Measurements from ENCODE around the gene SAMD11.

SAMD11 gene

GRCh38 chr1:947958-948357 is 24.2 kb downstream of the SAMD11 start:
- no peak for DNase-seq

GRCh38 chr1:950268-950667 is 26.5 kb downstream of the SAMD11 start:
- no peak for DNase-seq

DNA sequence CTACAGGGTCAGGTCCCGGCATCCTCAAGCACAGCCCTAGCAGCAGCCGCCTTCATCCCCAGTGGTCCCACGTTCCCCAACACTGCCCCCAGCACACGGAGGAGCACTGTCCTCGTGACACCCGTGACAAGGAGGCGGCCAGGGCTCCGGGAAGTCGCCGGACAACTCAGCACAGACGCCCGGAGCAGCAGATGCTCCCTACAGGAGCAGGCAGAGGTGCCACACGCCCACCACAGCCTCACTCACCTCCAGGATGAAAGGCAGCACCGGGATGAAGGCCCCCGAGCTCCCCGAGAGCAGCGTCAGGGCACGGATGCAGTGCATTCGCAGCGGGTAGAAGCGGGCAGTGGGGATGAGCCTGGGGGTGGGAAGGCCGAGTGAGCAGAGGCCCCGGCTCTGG is 27.2 kb downstream of the SAMD11 start:
- DNase-seq: no peak

- DNase-seq: no peak
Observed at GRCh38 chr1:951364-951763, 27.6 kb downstream of the SAMD11 start.

- DNase-seq: no peak
Observed at GRCh38 chr1:952201-952600, 28.5 kb downstream of the SAMD11 start.

- no peak for DNase-seq
Observed at GRCh38 chr1:952603-953002, 28.9 kb downstream of the SAMD11 start.

GRCh38 chr1:953524-954320 is 30.0 kb downstream of the SAMD11 start:
- no peak for DNase-seq

GRCh38 chr1:954927-955326 is 31.2 kb downstream of the SAMD11 start:
- no peak for DNase-seq

GRCh38 chr1:955474-955873 is 31.8 kb downstream of the SAMD11 start:
- no peak for DNase-seq

- DNase-seq: no peak
Observed at GRCh38 chr1:956636-957035, 32.9 kb downstream of the SAMD11 start.

- peak; percentile 86 to 93 (median 92) for DNase-seq
Observed at GRCh38 chr1:958823-959730, 35.4 kb downstream of the SAMD11 start, which contains the start of gene NOC2L. TSS of gene NOC2L (minus strand) at chr1:959256. CDS start at chr1:959240, 16 bp downstream.

- DNase-seq: no peak
Observed at GRCh38 chr1:959731-960362, 36.1 kb downstream of the SAMD11 start.

GRCh38 chr1:960363-961131 is 36.8 kb downstream of the SAMD11 start, which contains the start of gene KLHL17:
TSS of gene KLHL17 (plus strand) at chr1:960584. CDS start at chr1:960694, 110 bp downstream.
- DNase-seq: peak; percentile 56 to 81 (median 71)

DNA sequence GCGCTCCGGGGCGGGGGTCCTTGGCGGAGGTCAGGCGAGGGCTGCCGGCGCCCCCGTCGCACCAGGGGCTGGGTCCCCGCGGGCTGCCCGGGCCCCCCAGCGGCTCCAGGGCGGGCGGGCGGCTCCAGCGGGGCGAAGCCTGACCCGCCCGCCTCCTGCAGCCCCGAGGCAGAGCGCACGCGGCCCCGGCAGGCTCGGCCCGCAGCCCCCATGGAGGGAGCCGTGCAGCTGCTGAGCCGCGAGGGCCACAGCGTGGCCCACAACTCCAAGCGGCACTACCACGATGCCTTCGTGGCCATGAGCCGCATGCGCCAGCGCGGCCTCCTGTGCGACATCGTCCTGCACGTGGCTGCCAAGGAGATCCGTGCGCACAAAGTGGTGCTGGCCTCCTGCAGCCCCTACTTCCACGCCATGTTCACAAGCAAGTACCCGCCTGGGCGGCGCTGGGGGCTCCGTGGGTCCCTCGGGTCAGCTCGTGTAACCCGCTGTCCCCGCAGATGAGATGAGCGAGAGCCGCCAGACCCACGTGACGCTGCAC is 37.5 kb downstream of the SAMD11 start:
- no peak for DNase-seq

- DNase-seq: no peak
Observed at GRCh38 chr1:962381-963300, 38.9 kb downstream of the SAMD11 start.

DNA sequence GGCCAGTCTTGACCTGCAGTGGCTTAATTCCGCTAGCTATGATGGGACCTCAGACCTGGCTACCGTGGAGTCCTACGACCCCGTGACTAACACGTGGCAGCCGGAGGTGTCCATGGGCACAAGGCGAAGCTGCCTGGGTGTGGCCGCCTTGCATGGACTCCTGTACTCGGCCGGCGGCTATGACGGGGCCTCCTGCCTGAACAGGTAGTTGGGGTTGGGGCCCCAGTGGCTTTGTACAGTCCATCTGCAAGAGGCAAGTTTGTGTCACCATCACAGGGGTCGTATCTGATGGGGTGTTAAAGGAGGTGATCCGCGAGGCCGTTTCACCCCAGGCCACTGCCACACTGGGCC is 39.6 kb downstream of the SAMD11 start:
- no peak for DNase-seq

- no peak for DNase-seq
Observed at GRCh38 chr1:963746-964525, 40.2 kb downstream of the SAMD11 start.

DNA sequence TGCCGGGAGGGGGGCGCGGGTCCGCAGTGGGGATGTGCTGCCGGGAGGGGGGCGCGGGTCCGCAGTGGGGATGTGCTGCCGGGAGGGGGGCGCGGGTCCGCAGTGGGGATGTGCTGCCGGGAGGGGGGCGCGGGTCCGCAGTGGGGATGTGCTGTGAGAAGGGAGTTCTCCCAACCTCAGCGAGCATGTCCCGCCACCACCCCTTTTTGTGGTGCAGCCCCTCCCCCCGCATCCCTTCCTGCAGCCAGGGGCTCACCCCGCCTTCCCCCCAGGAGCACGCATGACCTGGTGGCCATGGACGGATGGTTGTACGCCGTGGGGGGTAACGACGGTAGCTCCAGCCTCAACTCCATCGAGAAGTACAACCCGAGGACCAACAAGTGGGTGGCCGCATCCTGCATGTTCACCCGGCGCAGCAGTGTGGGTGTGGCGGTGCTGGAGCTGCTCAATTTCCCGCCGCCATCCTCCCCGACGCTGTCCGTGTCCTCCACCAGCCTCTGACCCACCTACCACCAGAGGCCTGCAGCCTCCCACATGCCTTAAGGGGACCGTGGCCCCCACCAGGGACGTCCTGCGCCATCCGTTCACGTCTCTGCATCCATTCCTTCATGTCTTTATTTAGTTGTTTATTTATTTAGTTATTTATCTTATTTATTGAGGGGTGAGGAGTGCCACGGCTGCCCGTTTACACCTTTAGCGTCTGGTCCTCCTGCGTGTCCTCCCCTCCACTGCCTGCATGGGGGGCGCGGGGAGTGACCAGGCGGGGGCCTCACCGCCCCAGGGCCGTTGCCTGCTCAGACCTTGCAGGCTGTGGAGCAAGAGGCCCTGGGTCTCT is 41.2 kb downstream of the SAMD11 start:
- DNase-seq: no peak

- DNase-seq: no peak
Observed at GRCh38 chr1:965526-966134, 41.9 kb downstream of the SAMD11 start.
